ENCODE results near the gene TMEM131L. TPM values are rescaled to one million over a fixed set of nuclear protein-coding genes. Genes with fewer than 3 reads are reported as not detected.
A peak's percentile ranks its signal among the peaks of the same experiment; 100 is the strongest.

Gene TMEM131L
- polyA plus RNA-seq, 12 donors = 39.8 to 71.7 (median 54.0) TPM; not detected in 1

GRCh38 chr4:153519687-153520086 lies 53.5 kb downstream of the TMEM131L start:
- DNase-seq = no peak

- no peak for DNase-seq
Measured at GRCh38 chr4:153520227-153520626, 54.1 kb downstream of the TMEM131L start.

DNA sequence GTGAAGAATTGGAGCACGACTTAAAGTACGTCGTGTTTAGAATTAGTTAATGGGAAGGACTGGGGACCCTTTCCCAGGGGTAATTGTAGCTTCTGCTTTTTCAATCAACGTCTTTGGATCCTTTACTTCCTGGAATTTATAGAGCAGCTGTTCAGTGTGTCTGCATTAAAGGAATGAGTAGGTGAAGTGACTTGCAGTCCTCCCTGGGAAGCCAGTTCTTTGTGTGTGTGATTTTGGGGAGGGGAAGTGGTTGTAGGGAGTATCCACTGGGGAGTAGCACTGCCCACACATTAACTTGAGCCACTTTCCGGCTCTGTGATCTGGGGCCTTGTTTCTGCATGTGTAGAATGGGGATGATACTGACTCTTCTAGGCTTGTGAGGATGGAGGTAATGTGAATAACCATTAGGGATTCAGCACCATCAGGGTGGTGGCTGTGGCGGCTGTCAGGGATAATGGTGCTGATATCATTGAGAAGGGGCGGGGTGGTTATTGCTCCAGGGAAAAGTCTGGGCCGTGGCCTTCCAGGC lies 54.7 kb downstream of the TMEM131L start:
- no peak for DNase-seq

DNA sequence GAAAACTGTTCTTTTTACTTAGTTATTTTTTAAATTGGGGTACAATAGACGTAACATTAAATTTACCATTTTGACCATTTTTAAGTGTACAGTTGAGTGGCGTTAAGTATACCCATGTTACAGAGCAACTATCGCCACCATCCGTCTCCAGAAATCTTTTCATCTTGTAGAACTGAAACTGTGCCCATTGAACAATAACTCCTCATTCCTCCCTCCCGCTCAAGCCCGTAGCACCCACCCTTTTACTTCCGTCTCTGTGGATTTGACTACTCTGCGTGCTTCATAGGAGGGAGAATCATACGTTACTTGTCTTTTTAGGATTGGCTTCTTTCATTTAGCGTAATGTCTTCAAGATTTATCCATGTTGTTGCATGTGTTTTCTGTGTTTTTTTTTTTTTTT lies 55.3 kb downstream of the TMEM131L start:
- DNase-seq = no peak

DNA sequence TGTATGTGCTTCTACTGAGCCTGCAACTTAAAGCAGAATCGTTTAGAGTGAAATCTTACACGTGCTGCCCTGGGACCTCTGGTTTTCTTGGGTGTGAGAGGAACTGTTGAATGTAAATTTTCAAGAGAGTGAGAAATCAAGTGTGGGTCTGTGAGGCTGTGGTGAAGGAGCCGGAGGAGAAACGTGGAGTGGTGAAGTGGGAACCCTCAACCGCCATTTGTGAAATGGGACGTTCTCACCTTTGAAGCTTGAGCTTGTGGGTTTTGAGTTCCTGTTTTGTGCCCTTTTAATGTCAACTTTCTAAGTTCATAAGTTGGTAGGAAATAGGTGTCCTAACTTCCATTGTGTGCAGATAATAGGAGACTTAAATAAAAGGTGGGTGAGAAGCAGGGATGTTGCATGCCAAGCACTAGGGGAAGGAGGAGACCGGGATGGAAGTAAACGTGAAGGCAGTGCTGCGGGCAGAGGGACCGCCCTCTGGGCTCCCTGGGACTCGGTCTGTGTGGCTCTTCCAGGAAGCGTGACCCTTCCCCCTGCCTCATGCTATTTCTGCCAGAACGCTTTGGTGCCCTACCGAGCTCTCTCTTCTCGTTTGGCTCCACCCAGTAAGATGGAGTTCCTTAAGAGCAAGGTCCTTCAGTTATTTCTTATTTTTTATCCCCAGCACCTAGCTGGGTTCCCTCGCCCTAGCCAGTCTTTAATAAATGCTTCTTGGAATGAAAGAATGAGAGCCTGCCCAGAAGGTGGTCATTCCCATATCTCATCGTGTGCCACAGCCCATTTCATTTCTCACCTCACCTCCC lies 56.0 kb downstream of the TMEM131L start:
- no peak for DNase-seq

GRCh38 chr4:153522802-153523094 lies 56.6 kb downstream of the TMEM131L start:
- DNase-seq = no peak

GRCh38 chr4:153523164-153523796 lies 57.1 kb downstream of the TMEM131L start:
- peak; percentile 66 for DNase-seq

DNA sequence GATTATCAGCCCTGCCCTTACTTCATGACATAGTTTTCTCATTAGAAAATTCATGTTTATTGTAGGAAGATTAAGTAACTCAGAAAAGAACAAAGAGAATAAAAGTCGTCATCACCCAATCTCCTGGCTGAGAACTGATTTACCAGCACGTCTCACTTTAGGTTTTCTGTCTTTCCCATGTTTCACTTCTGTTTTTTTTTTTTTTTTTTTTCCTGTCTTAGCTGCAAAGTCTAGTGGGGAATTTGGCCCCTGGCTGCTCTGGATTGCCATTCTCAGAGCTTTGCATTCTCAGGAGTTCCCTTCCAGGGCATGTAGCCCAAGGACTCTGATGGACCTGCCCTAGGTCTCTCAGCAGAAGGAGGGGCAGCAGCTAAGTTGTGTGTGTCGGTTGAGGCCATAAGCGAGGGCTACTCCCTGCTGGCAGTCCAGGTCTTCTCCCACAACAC lies 57.8 kb downstream of the TMEM131L start:
- DNase-seq = no peak

GRCh38 chr4:153524682-153525081 lies 58.5 kb downstream of the TMEM131L start:
- DNase-seq = no peak

- no peak for DNase-seq
Measured at GRCh38 chr4:153527690-153528089, 61.5 kb downstream of the TMEM131L start.

- no peak for DNase-seq
Measured at GRCh38 chr4:153528705-153529485, 62.7 kb downstream of the TMEM131L start.

DNA sequence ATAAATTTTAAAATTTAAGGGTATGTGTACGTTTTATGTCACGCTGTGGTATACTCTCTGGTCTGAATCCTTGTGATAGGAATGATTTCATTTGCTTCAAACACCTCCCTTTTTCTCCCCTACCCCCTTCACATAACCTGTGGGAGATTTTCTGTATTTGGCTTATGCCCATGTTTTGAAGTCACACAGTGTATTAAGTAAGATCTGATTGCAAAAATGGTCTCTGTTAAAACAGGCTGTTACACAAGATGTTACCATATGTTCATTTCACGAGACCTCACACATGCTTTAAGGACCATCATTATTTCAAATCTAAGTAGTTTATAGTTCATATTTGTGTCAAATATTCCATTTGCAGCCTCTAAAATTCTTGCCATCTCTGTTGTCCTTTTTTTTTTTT lies 63.5 kb downstream of the TMEM131L start:
- no peak for DNase-seq

GRCh38 chr4:153530284-153530999 lies 64.3 kb downstream of the TMEM131L start:
- no peak for DNase-seq

DNA sequence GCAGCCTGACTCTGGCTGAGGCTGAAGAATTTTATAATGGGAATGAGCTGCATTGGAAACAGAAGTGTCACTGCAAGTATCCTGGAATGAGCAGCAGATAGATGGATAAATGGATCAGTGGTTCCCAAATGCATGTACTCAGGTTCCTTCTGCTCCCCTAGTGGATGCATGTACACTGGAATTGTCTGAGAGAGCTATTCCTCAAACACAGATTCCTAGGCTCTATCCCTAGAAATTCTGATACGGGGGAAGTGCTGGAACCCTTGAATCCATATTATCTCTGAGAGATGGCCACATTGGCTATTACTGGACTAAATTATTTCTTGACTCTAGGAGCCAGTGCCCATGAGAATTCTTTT lies 64.8 kb downstream of the TMEM131L start:
- no peak for DNase-seq

GRCh38 chr4:153531976-153532626 lies 65.9 kb downstream of the TMEM131L start:
- no peak for DNase-seq

DNA sequence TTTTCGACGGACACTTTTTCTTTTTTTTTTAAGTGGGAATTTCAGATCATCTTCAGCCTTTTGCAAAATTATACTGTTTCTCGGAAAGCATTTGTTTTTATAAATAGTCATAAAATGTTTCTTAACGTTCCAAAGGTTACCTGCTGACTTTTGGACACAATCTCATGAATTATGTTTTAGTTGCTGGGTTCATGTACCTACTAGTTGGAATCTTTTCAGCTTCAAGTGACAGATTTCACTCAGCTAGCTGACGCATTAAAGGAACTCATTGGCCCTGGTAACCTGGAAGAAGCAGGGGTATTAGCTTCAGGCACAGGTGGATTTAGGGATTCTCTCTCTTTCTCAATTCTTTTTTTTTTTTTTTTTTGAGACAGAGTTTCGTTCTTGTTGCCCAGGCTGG lies 66.5 kb downstream of the TMEM131L start:
- DNase-seq = no peak

GRCh38 chr4:153533387-153533786 lies 67.2 kb downstream of the TMEM131L start:
- no peak for DNase-seq

DNA sequence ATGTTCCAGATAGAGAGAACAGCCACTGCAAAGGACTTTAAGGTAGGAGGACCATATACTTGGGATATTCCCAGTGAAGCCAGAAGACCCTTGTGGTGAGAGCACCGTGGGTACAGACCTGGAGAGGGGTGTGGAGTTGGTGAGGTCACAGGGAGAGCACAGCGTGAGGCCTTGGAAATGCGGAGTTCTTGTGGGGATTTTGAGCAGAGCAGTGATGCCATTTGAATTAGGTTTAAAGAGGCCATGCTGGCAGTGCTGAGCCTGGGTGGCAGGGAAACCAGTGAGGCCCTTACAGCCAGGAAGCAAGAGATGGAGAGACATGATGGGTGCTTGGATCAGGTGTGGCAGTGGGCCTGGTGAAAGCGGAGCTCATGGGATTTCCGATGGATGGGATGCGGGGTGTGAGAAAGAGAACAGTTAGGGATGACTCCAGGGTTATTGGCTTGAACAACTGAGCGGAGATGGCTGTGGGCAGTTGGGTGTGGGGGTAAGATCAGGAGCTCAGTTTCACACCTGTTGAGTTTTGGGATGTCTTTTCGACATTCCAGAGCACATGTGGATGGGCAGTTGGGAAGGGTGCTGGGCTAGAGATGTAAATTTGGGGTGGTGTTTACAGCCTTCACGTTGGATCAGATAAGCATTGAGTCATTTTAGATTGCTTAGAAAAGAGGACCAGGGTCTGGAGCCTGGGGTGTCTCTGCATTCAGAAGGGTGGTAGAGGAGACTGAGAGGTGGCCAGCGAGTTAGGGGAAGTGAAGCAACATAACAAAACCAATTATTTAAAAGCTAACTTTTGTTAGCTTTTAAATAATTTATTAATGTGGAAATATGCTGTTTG lies 68.9 kb downstream of the TMEM131L start:
- no peak for DNase-seq

DNA sequence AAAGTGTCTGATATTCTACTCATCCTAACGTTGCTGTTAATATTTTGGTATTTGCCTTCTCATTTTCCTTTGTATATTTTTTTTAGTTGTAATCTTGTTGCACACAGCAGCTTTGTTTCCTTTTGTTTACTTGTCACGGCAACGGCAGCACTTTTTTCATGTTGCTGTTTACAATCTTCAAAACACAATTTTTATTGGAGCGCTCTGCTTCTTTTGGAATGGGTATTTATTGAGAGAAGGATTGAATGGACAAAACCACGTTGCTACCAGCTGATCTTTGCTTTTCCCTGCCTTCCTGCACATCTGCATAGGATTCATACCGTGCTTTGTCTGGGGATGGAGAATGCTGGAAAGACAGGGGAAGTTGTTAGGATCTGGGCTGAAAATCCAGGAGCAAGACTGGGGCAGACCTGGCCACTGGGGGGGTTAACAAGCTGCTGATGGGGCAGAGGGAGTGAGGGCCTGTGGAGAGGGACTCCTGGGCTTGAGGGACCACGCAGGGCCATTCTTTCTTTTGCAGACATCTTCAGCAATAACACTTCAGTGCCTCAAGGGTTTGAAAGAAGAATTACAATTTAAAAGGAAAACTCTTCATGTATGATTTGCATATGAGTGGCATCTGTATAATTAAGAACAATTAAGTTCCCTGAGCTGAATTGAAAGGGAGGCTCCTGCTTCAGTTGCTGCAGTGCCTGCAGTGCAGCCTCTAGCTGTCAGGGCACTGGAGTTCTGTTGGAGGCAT lies 69.8 kb downstream of the TMEM131L start:
- DNase-seq = no peak

- no peak for DNase-seq
Measured at GRCh38 chr4:153537493-153537960, 71.4 kb downstream of the TMEM131L start.
